Measurements from ENCODE around the gene RIF1.
A peak's percentile ranks its signal among the peaks of the same experiment; 100 is the strongest.

RIF1 gene

GRCh38 chr2:151409601-151410484 lies at the start of gene RIF1:
TSS of gene RIF1 (plus strand) at chr2:151409902. CDS start at chr2:151410424, 522 bp downstream.
- peak within 1 kb of the TSS; percentile 93 for H3K27ac Mint-ChIP-seq
- H3K4me3 Mint-ChIP-seq: peak within 1 kb of the TSS; percentile 94
- peaks cover 34% of the 10 kb centered on the region for H3K4me1 Mint-ChIP-seq
- H3K36me3 Mint-ChIP-seq: peaks cover 8% of the 10 kb centered on the region
- no peaks in the 10 kb centered on the region for H3K9me3 Mint-ChIP-seq
- peaks cover 2% of the 10 kb centered on the region for H3K27me3 Mint-ChIP-seq

- Mint-ChIP-seq H3K4me3 (no peak overlapping the region), H3K4me1 (no peaks in the 10 kb centered on the region), H3K36me3 (no peaks in the 10 kb centered on the region), H3K27me3 (peaks cover 1% of the 10 kb centered on the region), H3K9me3 (no peaks in the 10 kb centered on the region), H3K27ac (no peak overlapping the region)
Observed at GRCh38 chr2:151361674-151362370, 47.9 kb upstream of the RIF1 start.

- Mint-ChIP-seq H3K4me1 (no peaks in the 10 kb centered on the region), H3K4me3 (no peak overlapping the region), H3K36me3 (no peaks in the 10 kb centered on the region), H3K9me3 (no peaks in the 10 kb centered on the region), H3K27me3 (peaks cover 1% of the 10 kb centered on the region), H3K27ac (no peak overlapping the region)
Observed at GRCh38 chr2:151363709-151364108, 46.0 kb upstream of the RIF1 start.

GRCh38 chr2:151367571-151367970 lies 42.1 kb upstream of the RIF1 start:
- Mint-ChIP-seq H3K36me3 (no peaks in the 10 kb centered on the region), H3K4me3 (no peak overlapping the region), H3K27me3 (no peaks in the 10 kb centered on the region), H3K9me3 (no peaks in the 10 kb centered on the region), H3K27ac (no peak overlapping the region), H3K4me1 (no peaks in the 10 kb centered on the region)

GRCh38 chr2:151374436-151374835 lies 35.3 kb upstream of the RIF1 start:
- Mint-ChIP-seq H3K27me3 (no peaks in the 10 kb centered on the region), H3K4me3 (no peak overlapping the region), H3K36me3 (no peaks in the 10 kb centered on the region), H3K9me3 (no peaks in the 10 kb centered on the region), H3K4me1 (peaks cover 9% of the 10 kb centered on the region), H3K27ac (no peak overlapping the region)

- Mint-ChIP-seq H3K27me3 (no peaks in the 10 kb centered on the region), H3K36me3 (no peaks in the 10 kb centered on the region), H3K27ac (no peak overlapping the region), H3K4me1 (peaks cover 7% of the 10 kb centered on the region), H3K9me3 (no peaks in the 10 kb centered on the region), H3K4me3 (no peak overlapping the region)
Observed at GRCh38 chr2:151379169-151379568, 30.5 kb upstream of the RIF1 start.

- Mint-ChIP-seq H3K9me3 (no peaks in the 10 kb centered on the region), H3K4me3 (no peak overlapping the region), H3K4me1 (peaks cover 4% of the 10 kb centered on the region), H3K36me3 (no peaks in the 10 kb centered on the region), H3K27ac (no peak overlapping the region), H3K27me3 (no peaks in the 10 kb centered on the region)
Observed at GRCh38 chr2:151380580-151381235, 29.0 kb upstream of the RIF1 start.

- H3K27ac Mint-ChIP-seq: no peak overlapping the region
- H3K27me3 Mint-ChIP-seq: no peaks in the 10 kb centered on the region
- H3K4me1 Mint-ChIP-seq: peaks cover 4% of the 10 kb centered on the region
- H3K4me3 Mint-ChIP-seq: no peak overlapping the region
- H3K36me3 Mint-ChIP-seq: no peaks in the 10 kb centered on the region
- H3K9me3 Mint-ChIP-seq: no peaks in the 10 kb centered on the region
Observed at GRCh38 chr2:151381266-151381665, 28.4 kb upstream of the RIF1 start.

GRCh38 chr2:151388011-151388410 lies 21.7 kb upstream of the RIF1 start:
- Mint-ChIP-seq H3K9me3 (no peaks in the 10 kb centered on the region), H3K27ac (no peak overlapping the region), H3K27me3 (peaks cover 2% of the 10 kb centered on the region), H3K4me3 (no peak overlapping the region), H3K36me3 (no peaks in the 10 kb centered on the region), H3K4me1 (no peaks in the 10 kb centered on the region)

- Mint-ChIP-seq H3K27me3 (peaks cover 2% of the 10 kb centered on the region), H3K4me1 (no peaks in the 10 kb centered on the region), H3K4me3 (no peak overlapping the region), H3K36me3 (no peaks in the 10 kb centered on the region), H3K27ac (no peak overlapping the region), H3K9me3 (peaks cover 4% of the 10 kb centered on the region)
Observed at GRCh38 chr2:151391436-151391835, 18.3 kb upstream of the RIF1 start.

- Mint-ChIP-seq H3K36me3 (no peaks in the 10 kb centered on the region), H3K4me1 (no peaks in the 10 kb centered on the region), H3K27me3 (peaks cover 2% of the 10 kb centered on the region), H3K4me3 (no peak overlapping the region), H3K27ac (no peak overlapping the region), H3K9me3 (peaks cover 4% of the 10 kb centered on the region)
Observed at GRCh38 chr2:151394509-151394908, 15.2 kb upstream of the RIF1 start.

GRCh38 chr2:151395509-151396374 lies 14.0 kb upstream of the RIF1 start:
- peaks cover 4% of the 10 kb centered on the region for H3K9me3 Mint-ChIP-seq
- H3K27ac Mint-ChIP-seq: no peak overlapping the region
- H3K4me1 Mint-ChIP-seq: no peaks in the 10 kb centered on the region
- H3K36me3 Mint-ChIP-seq: no peaks in the 10 kb centered on the region
- peaks cover 2% of the 10 kb centered on the region for H3K27me3 Mint-ChIP-seq
- H3K4me3 Mint-ChIP-seq: no peak overlapping the region

- H3K27me3 Mint-ChIP-seq: no peaks in the 10 kb centered on the region
- no peak overlapping the region for H3K4me3 Mint-ChIP-seq
- H3K4me1 Mint-ChIP-seq: no peaks in the 10 kb centered on the region
- H3K27ac Mint-ChIP-seq: no peak overlapping the region
- H3K36me3 Mint-ChIP-seq: no peaks in the 10 kb centered on the region
- no peaks in the 10 kb centered on the region for H3K9me3 Mint-ChIP-seq
Observed at GRCh38 chr2:151399981-151400380, 9.7 kb upstream of the RIF1 start.

- Mint-ChIP-seq H3K4me1 (no peaks in the 10 kb centered on the region), H3K4me3 (no peak overlapping the region), H3K36me3 (no peaks in the 10 kb centered on the region), H3K27me3 (no peaks in the 10 kb centered on the region), H3K27ac (no peak overlapping the region), H3K9me3 (no peaks in the 10 kb centered on the region)
Observed at GRCh38 chr2:151401149-151401548, 8.6 kb upstream of the RIF1 start.

- no peaks in the 10 kb centered on the region for H3K9me3 Mint-ChIP-seq
- H3K27me3 Mint-ChIP-seq: peaks cover 2% of the 10 kb centered on the region
- H3K36me3 Mint-ChIP-seq: no peaks in the 10 kb centered on the region
- no peak overlapping the region for H3K4me3 Mint-ChIP-seq
- no peaks in the 10 kb centered on the region for H3K4me1 Mint-ChIP-seq
- no peak overlapping the region for H3K27ac Mint-ChIP-seq
Observed at GRCh38 chr2:151403914-151404313, 5.8 kb upstream of the RIF1 start.

Data from activated naive CD4-positive, alpha-beta T cell treated with anti-CD3 and anti-CD28 coated beads, Interleukin-2, amount 50 U/mL, for 24 hours (primary cell).